Thyroid gland (tissue), 4 donors: ENCODE data around the gene NPHP4.

Experiments
- POLR2A ChIP-seq, 2 donors: fragments of 450-650 bp; IDR thresholded peaks; one replicate each; pipeline ENCODE4 v1.6.1; 2017; ENCODE audit warnings: antibody characterized with exemption in 2 of 2, mild to moderate bottlenecking in 2 of 2, moderate library complexity in 1 of 2
- TF ChIP-seq, protein P1 (sequence below), 6 experiments: fragments of 200-600 bp in 3 of 6; fragments of 450-650 bp in 3 of 6; sonication (generic) in 3 of 6; IDR thresholded peaks; one replicate each; pipeline ENCODE4 v1.5.1; 2016 to 2019; ENCODE audit warnings: antibody characterized with exemption in 6 of 6, mild to moderate bottlenecking in 2 of 6, inconsistent platforms in 1 of 6, moderate library complexity in 1 of 6

- TF ChIP-seq POLR2A (IDR thresholded peaks at IDR 0.05), result no peak
- TF ChIP-seq, protein P1, sequence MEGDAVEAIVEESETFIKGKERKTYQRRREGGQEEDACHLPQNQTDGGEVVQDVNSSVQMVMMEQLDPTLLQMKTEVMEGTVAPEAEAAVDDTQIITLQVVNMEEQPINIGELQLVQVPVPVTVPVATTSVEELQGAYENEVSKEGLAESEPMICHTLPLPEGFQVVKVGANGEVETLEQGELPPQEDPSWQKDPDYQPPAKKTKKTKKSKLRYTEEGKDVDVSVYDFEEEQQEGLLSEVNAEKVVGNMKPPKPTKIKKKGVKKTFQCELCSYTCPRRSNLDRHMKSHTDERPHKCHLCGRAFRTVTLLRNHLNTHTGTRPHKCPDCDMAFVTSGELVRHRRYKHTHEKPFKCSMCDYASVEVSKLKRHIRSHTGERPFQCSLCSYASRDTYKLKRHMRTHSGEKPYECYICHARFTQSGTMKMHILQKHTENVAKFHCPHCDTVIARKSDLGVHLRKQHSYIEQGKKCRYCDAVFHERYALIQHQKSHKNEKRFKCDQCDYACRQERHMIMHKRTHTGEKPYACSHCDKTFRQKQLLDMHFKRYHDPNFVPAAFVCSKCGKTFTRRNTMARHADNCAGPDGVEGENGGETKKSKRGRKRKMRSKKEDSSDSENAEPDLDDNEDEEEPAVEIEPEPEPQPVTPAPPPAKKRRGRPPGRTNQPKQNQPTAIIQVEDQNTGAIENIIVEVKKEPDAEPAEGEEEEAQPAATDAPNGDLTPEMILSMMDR (IDR thresholded peaks at IDR 0.05), result no peak
Observed at GRCh38 chr1:6027591-6027990, 35.4 kb upstream of the NPHP4 start.
